OCI-LY7 (cell line): ENCODE measurements around the gene ARHGEF38.

Experiments used
- EZH2phosphoT487 ChIP-seq: fragments of 200-600 bp; sonication (generic); IDR thresholded peaks from 2 replicates; pipeline ENCODE4 v1.6.1; 2018; ENCODE audit warnings: low read depth, borderline replicate concordance, mild to moderate bottlenecking, mixed run types, antibody characterized with exemption, low read length, moderate library complexity, mixed read lengths
- TF ChIP-seq, protein P1 (sequence below): fragments of 200-600 bp; sonication (generic); conservative IDR thresholded peaks from 2 replicates; pipeline ENCODE4 v1.5.1; 2014; ENCODE audit warnings: mild to moderate bottlenecking, antibody characterized with exemption, low read length, moderate library complexity, mixed read lengths

GRCh38 chr4:105679186-105679585, 126.8 kb downstream of the ARHGEF38 start:
- TF ChIP-seq, protein P1, sequence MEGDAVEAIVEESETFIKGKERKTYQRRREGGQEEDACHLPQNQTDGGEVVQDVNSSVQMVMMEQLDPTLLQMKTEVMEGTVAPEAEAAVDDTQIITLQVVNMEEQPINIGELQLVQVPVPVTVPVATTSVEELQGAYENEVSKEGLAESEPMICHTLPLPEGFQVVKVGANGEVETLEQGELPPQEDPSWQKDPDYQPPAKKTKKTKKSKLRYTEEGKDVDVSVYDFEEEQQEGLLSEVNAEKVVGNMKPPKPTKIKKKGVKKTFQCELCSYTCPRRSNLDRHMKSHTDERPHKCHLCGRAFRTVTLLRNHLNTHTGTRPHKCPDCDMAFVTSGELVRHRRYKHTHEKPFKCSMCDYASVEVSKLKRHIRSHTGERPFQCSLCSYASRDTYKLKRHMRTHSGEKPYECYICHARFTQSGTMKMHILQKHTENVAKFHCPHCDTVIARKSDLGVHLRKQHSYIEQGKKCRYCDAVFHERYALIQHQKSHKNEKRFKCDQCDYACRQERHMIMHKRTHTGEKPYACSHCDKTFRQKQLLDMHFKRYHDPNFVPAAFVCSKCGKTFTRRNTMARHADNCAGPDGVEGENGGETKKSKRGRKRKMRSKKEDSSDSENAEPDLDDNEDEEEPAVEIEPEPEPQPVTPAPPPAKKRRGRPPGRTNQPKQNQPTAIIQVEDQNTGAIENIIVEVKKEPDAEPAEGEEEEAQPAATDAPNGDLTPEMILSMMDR: no peak
- no peak for TF ChIP-seq EZH2phosphoT487
